OCI-M2 (cell line): ENCODE data around the gene PSAT1.

Experiments
- DNase-seq: peaks from one replicate; lab custom pipeline; 2025; ENCODE audit not compliant: unreplicated experiment; lab: John Stamatoyannopoulos, UW

PSAT1 gene

GRCh38 chr9:78292716-78293497, 4.0 kb upstream of the PSAT1 start:
- no peak for DNase-seq

- DNase-seq: no peak
Observed at GRCh38 chr9:78294290-78295176, 2.4 kb upstream of the PSAT1 start.

GRCh38 chr9:78295177-78295575, 1.7 kb upstream of the PSAT1 start:
- no peak for DNase-seq

GRCh38 chr9:78295731-78296130, 1.2 kb upstream of the PSAT1 start:
- no peak for DNase-seq

- DNase-seq: no peak
Observed at GRCh38 chr9:78296201-78296892, 578 bp upstream of the PSAT1 start.

- DNase-seq: no peak
Observed at GRCh38 chr9:78297672-78297961, 692 bp downstream of the PSAT1 start.

- DNase-seq: no peak
Observed at GRCh38 chr9:78298046-78298765, 1.3 kb downstream of the PSAT1 start.

GRCh38 chr9:78300209-78300608, 3.3 kb downstream of the PSAT1 start:
- no peak for DNase-seq

GRCh38 chr9:78301466-78301865, 4.5 kb downstream of the PSAT1 start:
- no peak for DNase-seq

- no peak for DNase-seq
Observed at GRCh38 chr9:78303377-78304062, 6.6 kb downstream of the PSAT1 start.

GRCh38 chr9:78304357-78304756, 7.4 kb downstream of the PSAT1 start:
- DNase-seq: no peak

- DNase-seq: no peak
Observed at GRCh38 chr9:78306222-78307076, 9.5 kb downstream of the PSAT1 start.

GRCh38 chr9:78307360-78307759, 10.4 kb downstream of the PSAT1 start:
- no peak for DNase-seq

GRCh38 chr9:78309066-78309465, 12.1 kb downstream of the PSAT1 start:
- no peak for DNase-seq

GRCh38 chr9:78311075-78311474, 14.2 kb downstream of the PSAT1 start:
- DNase-seq: no peak

GRCh38 chr9:78311886-78312524, 15.1 kb downstream of the PSAT1 start:
- DNase-seq: no peak

GRCh38 chr9:78314550-78314949, 17.6 kb downstream of the PSAT1 start:
- DNase-seq: no peak

GRCh38 chr9:78314953-78315870, 18.3 kb downstream of the PSAT1 start:
- DNase-seq: no peak
